ENCODE results near the gene KRTAP16-1.
A peak's percentile ranks its signal among the peaks of the same experiment; 100 is the strongest.

KRTAP16-1 gene

GRCh38 chr17:41329279-41329948 lies 20.3 kb upstream of the KRTAP16-1 start:
- peak; percentile 83 for DNase-seq

- no peak for DNase-seq
Measured at GRCh38 chr17:41328207-41328606, 19.1 kb upstream of the KRTAP16-1 start.

- no peak for DNase-seq
Measured at GRCh38 chr17:41327411-41328120, 18.5 kb upstream of the KRTAP16-1 start.

GRCh38 chr17:41326173-41327145 lies 17.4 kb upstream of the KRTAP16-1 start:
- DNase-seq = no peak

GRCh38 chr17:41325611-41326010 lies 16.5 kb upstream of the KRTAP16-1 start:
- DNase-seq = no peak

GRCh38 chr17:41325126-41325525 lies 16.0 kb upstream of the KRTAP16-1 start:
- DNase-seq = no peak

GRCh38 chr17:41324180-41325075 lies 15.3 kb upstream of the KRTAP16-1 start:
- DNase-seq = peak; percentile 50

GRCh38 chr17:41322903-41323895 lies 14.1 kb upstream of the KRTAP16-1 start:
- no peak for DNase-seq

- no peak for DNase-seq
Measured at GRCh38 chr17:41322094-41322902, 13.2 kb upstream of the KRTAP16-1 start.

GRCh38 chr17:41318231-41318630 lies 9.1 kb upstream of the KRTAP16-1 start:
- no peak for DNase-seq

- no peak for DNase-seq
Measured at GRCh38 chr17:41315814-41316445, 6.8 kb upstream of the KRTAP16-1 start.

- DNase-seq = no peak
Measured at GRCh38 chr17:41315204-41315794, 6.2 kb upstream of the KRTAP16-1 start, which contains the start of gene KRTAP17-1. TSS of gene KRTAP17-1 (minus strand) at chr17:41315710. CDS start at chr17:41315650, 60 bp downstream.

- no peak for DNase-seq
Measured at GRCh38 chr17:41311111-41311510, 2.0 kb upstream of the KRTAP16-1 start.

- no peak for DNase-seq
Measured at GRCh38 chr17:41308251-41308917, 725 bp downstream of the KRTAP16-1 start.

GRCh38 chr17:41307647-41308046 lies 1.5 kb downstream of the KRTAP16-1 start:
- no peak for DNase-seq

GRCh38 chr17:41304091-41304490 lies 5.0 kb downstream of the KRTAP16-1 start:
- no peak for DNase-seq

- DNase-seq = no peak
Measured at GRCh38 chr17:41302981-41303380, 6.1 kb downstream of the KRTAP16-1 start.
